Head of caudate nucleus (tissue), 42 donors: ENCODE data around the gene C5orf15.
A peak's percentile ranks its signal among the peaks of the same experiment; 100 is the strongest.

ENCODE experiments used
- DNase-seq, 42 donors: peaks; one replicate each; pipeline versions ENCODE4 v3.0.0 to v3.0.0-alpha.2; 2020 to 2021; ENCODE audit warnings: mixed read lengths in 7 of 42
- intact Hi-C: fragments of 100-400 bp; cut with DNase I; formaldehyde crosslinking; loops from one replicate; pipeline ENCODE4 v1.15.0; 2022

The C5orf15 gene

DNA sequence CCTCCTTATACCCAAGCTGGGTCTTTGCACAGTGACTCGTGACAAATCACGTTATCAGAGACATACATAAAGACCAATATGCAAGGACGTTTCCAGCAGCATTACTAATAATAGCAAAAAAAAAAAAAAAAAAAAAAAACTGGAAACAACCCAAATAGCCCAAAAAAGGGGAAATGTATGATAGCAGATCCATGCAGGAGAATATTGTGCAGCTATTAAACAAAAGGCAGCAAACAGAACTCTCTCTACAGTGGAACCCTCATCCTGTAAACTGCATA, 37.7 kb downstream of the C5orf15 start:
- intact Hi-C loops: no loop called here
- no peak for DNase-seq

DNA sequence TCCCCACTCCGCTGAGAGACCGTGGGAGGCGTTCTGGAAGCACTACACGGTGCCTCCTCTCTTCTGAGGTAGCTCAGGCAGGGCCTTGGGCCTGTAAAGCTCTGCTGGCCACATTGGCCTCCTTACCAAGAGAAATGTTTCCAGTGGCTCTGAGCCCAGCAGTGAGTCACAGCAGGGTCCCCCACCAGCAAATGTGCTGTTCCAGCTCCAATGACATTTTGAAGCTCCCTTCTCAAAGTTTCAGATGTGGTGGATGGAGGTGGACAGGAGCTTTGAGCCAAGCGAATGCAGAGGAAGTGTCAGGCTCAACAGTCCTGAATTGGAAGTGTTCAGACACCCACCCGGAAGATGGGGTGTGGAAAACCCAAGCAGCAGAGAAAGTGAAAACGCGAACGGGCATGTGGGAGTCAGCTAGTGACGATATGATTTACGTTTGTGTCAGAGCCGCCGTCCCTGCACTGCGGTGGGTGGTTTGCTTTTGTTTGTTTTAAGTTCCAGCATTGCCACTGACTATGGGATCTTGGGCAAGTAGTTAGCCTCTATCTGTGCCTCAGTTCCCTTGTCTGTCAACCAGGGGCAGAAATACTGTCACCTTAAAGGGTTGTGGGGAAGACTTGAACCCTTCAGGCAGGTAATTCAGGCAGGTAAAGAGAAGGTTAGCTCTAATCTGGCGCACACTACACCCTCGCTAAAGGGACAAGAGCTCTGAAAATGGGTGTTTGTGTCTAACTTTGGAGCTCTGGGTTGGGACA, 38.2 kb downstream of the C5orf15 start:
- DNase-seq: peak in 29 of 42 donors; percentile 8 to 65 (median 35)
- intact Hi-C loops: no loop called here

DNA sequence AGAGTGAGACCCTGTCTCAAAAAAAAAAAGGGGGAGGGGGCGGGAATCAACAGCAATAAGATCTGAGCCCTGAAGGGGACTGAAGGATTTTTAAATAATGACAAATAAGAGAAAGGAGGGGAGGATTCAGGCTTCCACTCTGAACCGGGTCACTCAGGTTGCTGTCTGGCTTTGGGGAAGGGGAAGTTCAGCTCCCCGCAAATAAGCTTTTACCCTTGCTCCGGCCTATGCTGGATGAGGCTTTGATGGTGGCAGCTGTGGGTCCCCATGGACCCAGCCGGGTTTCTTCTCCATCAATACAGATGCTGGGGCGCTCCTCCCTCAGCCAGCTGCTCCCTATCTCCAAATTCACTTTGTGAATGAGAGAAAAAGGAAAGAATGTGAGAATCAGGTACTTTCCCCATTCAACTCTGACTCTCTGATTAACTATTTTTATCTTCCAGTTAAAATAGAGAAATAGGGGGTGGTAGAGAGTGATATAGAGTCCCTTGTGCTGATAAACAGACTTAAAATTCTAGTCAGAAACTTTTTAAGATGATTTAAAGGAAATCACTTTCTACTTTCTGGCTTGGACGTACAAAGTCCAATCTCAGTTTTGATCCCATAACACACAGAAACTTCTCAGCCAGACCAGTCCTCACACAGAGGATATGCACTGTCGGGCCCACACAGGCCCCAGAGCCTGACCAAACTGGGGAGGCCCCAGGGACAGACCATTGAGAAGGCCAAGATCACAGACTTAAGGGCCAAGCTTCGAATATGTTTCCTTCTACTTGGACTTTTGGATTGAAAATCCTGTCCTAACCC, 39.6 kb downstream of the C5orf15 start:
- DNase-seq: no peak
- intact Hi-C loops: no loop called here

DNA sequence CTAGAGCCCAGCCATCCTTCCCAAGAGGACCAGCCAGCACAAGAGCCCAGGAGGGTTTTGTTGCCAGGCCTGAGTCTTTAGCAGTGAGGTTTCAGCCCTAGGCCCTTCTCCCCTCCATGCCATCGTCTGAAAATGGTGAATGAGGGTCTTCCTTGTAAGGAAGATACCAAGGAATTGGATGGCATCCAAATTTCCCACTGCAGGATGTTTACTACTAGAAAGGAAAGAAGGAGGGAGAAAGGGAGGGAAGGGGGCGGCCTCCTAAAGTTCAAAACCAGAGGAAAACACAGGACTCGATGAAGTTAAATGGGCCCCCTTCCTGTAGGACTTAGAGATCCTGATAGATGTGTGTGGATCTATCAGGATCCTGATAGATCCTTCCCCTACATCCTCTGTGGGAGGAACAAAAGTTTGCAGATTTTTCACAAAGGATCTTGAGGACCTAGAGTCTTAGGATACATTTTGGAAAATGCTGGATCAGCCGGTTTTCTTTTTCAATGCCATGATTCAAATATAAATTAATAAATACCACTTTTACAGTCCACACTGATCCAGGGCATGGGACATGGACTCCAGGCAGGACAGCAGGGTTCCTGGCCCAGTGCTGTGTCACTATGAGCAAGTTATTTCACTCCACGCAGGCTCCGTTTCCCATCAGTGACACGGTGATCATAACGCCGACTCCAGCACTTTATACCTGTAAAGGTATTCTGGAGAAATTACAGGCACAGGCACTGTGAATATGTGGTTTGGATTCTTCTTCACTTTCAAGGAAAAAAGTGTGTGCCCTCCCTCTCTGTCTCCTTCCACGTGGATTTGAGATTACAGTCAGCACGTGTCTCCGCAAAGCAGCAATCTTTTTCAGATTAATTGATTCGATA, 40.9 kb downstream of the C5orf15 start:
- intact Hi-C loops: no loop called here

DNA sequence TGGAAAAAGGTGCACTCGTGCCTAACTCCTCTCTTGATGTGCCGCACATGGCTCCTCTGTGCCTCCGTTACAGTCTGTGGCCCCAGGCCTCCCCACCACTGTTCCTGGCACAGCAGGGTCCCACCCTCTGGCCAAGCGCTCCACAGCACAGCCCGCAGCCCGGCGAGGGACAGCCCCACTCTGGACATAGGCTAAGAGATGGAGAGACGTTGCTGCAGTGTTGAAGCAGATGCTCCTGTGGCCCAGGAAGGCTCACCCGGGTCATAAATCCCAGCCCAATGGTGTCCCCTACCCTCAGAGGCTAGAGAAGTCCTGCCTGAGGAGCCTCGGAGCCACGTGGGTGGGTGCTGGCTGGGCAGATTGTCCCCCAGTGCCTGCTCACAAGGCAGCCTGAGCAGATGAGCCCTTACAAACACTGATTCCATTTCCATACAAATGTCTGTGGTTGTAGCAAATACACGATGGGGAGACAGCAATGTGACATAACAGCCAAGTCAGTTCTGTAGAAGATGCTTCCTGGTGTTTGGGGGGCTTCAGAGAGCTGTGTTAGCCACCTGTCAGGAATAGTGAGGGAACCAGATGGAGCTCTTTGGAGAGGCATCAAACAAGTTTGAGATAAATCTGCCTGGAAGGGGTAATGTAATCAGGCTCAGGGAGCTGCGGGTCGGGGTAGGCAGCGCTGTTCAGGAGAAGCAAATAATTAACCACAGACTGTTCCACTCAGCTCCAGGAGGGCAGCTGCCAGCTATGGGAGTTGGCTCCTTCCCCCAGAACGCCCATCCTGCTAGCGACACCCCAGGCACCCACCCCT, 41.7 kb downstream of the C5orf15 start:
- intact Hi-C loops: no loop called here
- DNase-seq: no peak

More for the DNA sequence above, 40.9 kb downstream of the C5orf15 start:
- no peak for DNase-seq

DNA sequence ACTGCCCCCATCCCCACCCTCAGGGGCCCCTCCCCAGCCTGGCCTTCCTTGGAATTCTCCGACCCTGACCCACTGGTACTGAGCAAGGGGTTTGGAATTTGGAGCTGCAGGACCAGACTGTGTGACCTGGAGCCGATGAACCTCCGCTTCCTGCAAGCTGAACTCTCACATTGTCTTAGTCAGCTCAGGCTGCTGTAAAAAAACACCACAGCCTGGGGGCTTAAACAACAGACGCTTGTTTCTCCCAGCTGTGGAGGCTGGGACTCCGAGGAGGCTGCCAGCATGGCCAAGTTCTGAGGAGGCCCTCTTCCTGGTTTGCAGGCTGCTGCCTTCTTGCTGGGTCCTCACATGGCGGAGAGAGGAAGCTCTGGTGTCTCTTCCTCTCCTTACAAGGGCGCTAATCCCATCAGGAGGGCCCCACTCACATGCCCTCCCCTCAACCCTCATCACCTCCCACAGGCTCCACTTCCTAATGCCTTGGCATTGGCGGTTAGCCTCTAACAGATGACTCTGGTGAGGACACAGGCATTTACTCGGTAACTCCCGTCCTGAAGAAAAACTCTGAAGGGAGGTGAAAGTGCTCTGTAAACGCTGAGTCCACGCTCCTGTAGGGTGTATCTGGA, 42.4 kb downstream of the C5orf15 start:
- intact Hi-C loops: no loop called here
- DNase-seq: no peak

DNA sequence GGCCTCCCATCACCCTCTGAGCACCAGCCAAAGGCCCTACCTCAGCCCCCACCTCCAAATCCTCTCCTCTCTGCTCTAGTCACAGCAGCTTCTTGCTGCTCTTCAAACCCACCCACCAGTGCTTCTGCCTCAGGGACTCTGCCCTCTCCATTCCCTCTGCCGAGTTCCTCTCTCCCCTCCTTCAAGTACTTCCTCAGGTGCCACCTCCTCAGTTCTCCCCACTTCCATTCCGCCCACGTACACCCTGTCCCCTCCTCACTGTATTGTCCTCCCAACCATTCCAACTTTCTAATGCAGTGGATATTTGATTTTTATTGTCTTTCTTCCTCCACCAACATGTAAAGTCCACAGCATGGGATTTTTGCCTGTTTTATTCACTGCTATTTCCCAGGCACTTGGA, 43.2 kb downstream of the C5orf15 start:
- no peak for DNase-seq
- intact Hi-C loops: no loop called here

DNA sequence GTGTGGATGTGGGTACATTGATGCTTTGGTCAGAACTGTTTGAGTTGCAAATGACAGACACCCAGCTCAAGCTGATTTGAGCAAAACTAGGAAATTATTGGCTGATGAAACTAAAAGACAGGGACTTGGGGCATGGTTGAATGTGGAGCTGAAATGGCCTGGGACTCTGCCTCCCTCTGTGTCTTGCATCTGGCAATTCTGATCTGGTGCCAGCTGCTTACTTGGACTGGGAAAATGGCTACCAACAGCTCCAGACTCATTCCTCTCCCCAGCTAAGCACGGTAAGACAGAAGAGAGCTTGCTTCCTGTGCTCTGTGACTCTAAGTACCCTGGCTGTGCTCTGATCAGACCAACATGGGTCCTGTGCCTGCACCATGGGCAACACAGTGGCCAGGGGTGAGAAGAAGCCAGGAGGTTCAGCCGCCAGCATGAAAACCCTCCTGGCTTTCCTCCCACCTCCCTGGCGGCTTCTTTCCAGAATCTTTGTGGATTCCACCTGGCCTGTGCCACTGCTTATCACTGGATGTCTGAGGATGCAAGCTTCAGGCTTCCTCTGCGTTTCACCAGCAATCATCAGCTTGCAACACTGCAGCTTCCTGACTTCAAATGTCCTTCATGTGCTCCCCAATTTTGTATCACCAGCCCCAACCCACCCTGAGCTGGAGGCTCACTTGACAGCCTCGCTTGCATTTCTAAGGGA, 44.1 kb downstream of the C5orf15 start:
- DNase-seq: peak in 18 of 42 donors; percentile 22 to 61 (median 40)
- intact Hi-C loops: no loop called here

DNA sequence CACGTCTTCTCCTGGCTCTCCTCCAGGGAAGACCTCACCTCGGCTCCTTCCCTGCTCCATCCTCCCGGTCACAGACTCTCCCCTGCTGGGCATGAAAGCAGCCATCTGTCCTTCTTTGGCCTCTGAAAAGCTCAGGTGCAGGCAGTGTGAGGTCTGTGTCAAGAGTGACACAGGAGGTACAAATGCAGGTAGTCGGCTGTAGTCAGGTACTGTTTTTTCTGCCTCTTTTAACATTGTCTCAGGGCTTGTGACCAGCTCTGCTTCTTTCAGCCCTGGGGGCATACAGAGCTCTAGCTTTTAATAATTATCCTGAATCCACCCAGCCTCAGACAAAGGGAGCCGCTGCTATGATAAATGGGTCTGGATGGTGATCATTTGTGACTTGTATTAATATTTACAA, 46.4 kb downstream of the C5orf15 start:
- intact Hi-C loops: no loop called here
- DNase-seq: no peak

DNA sequence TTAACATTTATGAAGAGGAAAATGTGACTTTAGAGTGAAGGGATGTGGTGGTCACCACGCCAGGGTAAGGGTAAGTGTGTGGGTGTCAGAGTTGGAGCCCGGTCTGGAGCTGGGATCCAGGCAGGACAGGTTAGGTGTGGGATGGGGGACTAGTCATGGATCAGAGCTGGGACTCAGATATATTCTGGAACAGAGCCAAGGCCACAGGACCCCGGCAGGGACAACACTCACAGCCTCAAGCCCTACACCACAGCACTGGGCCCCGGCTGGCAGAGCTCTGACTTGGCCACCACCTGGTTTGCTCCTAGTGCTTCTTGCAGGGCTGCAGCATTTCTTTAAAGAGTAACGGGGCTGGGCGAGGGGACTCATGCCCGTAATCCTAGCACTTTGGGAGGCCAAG, 47.4 kb downstream of the C5orf15 start:
- DNase-seq: no peak
- intact Hi-C loops: no loop called here

DNA sequence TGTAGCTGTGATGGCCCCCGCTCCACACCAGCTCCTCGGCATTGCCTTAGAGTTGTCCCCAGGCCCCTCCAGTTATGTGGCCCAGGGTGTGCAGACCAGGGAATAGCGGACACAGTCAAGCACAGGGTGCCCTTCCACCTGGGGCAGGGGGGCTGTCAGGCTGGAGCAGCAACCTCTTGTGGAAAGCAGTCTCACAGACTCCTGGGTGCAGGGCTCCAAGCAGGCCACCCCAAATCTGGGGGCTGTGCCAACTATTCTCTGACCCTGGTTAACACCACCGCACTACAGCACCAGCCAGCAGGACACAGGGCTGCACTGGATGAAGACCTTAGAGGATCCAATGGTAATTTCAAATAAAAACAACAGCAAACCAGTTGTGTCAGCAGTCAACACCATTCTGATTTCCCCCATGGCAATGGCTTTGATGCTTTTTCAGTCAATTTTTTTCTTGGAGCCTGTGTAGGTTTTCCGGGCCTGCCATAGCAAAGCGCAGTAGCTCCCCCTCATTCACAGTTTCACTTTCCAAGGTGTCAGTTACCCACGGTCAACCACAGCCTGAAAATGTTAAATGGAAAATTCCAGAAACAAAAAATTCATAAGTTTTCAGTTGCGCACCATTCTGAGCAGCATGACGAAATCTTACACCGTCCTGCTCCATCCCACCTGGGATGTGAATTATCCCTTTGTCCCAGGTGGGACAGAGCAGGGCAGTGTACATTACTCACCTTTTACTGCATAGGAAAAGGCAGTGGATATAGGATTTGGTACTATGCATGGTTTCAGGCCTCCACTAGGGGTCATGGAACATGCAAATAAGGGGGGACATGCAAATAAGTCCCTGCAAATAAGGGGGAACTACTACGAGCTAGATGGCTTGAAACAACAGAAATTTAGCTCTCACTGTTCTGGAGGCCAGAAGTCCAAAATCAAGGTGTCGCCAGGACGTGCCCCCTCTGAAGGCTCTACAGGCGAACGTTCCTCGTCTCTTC, 49.0 kb downstream of the C5orf15 start:
- intact Hi-C loops: no loop called here
- no peak for DNase-seq

DNA sequence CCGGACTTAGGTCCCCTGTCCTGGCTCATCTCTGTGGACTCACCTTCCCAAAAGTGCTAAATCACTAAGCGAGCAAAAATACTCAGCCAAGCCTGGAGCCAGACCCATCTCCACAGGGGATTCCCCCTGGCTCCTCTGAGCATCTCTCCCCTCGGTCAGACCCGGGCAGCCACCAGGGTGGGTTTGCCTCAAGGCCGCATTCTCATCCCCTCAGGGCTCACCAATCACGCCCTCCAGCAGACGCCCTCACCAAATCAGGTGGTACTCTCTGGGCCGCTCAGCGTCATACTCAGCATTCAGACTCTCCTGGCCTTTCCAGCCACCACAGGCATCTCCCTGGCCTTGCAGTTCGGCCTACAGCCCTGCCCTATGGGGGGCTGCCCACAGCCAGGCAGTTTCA, 49.7 kb downstream of the C5orf15 start:
- no peak for DNase-seq
- intact Hi-C loops: no loop called here

DNA sequence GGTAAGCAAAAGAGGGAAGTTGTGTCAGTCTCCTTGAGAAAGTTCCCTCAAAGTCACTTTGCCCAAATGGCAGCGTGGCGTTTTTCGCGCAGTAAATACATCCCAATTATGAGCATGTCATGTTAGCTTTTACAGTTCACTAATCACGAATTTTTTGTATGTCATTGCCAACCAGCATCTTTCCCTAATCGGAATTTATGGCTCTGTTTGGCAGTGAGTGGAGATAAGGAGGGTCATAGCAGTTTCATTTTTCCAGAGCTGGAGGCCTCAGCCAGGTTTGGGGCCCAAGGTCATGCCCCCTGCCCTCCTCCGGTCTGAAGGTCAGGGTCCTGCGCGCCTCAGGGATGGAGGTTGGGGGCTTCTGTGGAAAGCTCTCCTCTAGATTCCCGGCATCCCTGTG, 50.1 kb downstream of the C5orf15 start:
- no peak for DNase-seq
- intact Hi-C loops: no loop called here

DNA sequence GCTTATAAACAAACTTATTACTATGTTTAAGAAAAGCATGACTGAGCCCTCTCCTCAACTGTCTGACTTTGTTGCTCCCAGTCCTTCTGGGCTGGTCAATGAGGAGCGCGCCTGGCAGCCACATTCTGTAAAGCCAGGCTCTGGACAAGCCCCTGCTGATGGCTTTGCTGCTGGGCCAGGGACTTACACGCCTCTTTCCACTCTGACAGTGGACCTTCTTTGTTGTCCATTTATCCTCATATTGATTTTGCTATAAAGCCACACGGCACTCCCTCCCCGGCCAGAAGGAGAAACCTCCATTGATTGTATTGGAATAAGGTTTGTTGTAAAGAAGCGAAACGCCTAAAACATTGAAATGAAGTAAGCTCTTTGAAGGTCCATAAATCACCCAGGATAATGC, 50.6 kb downstream of the C5orf15 start:
- intact Hi-C loops: no loop called here
- DNase-seq: no peak

DNA sequence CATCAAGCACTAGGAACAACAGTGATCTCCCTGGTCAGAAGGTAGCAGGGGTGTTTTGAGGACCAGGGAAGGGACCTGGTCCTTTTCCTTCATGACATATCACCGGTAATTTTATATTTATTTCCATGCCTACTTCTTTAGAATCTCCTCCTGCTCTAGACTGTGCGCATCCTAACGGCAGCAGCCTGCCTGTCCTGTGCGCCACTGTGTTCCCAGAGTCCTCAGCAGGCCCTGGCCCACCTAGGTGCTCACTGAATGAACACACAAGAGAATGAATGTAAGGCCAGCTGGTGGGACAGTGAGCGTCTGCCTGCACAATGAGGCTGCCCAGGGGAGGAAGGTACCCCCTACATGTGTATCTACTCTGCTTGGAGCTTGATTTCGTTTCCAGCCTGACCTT, 51.5 kb downstream of the C5orf15 start:
- intact Hi-C loops: no loop called here

DNA sequence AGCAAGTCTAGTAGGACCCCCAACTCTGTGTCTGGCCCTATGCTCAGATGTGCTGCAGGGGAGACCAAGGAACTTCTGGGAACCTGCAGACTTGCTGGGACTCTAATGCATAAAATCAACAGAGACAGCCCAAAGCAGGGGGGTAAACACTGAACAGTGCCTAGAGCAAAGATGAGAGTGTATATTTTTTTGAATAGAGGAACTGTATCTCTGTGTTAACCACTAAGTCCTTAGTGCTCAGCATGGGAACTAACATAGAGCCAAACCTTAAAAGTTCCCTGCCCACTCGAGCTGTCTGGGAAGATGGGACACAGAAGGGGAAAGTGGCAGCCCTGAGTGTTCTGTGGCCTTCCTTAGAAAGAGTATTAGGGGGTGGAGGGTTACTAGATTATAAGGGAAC, 51.9 kb downstream of the C5orf15 start:
- intact Hi-C loops: no loop called here
- DNase-seq: no peak

More for the DNA sequence above, 51.5 kb downstream of the C5orf15 start:
- DNase-seq: no peak

DNA sequence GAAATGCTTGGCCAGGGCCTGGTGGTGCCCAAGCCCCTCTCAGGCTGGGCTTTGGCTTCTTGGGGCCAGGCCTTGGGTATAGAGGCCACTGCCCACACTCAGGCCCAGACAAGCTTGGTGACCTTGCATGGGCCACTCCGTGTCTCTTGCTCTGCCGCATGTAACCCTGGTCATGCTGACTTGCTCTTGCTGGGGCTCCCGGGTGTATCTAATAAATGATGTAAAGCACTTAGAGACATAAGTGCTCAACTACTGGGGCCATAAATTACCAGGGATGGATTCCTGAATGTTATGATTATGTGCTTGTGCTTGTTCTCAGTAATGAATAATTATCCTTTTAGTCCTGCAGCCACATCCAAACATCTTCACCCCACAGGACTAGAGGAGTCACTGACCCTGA, 54.0 kb downstream of the C5orf15 start:
- DNase-seq: no peak
- intact Hi-C loops: no loop called here
